Endothelial cell of umbilical vein (primary cell): ENCODE results near the gene NAMPT. TPM values are rescaled to one million over a fixed set of nuclear protein-coding genes. Genes with fewer than 3 reads are reported as not detected.

Experiments
- BruUV-seq: library from RNA; stranded (reverse); fragments of 400-500 nt; replicated peaks from 2 replicates; lab custom pipeline; 2021; lab: Mats Ljungman, UMichigan
- CTCF ChIA-PET: fragments of 300-600, 350-600 bp; sonication (Branson Sonifier 250); formaldehyde crosslinking; loops from one replicate; lab custom pipeline; 2021; ENCODE audit warnings: antibody characterized with exemption, inconsistent platforms; lab: Charles Lee
- POLR2A ChIA-PET: fragments of 300-600, 350-600 bp; sonication (Branson Sonifier 250); formaldehyde crosslinking; loops from one replicate; lab custom pipeline; 2021; ENCODE audit warnings: antibody characterized with exemption, inconsistent platforms; lab: Charles Lee
- DNase-seq: peaks from one replicate; pipeline ENCODE4 v3.0.0-alpha.2; 2011; ENCODE audit warnings: low read depth, low spot score
- FAIRE-seq: peaks from 2 replicates; lab custom pipeline; 2011; peaks lifted over from hg19 to GRCh38; lab: Jason Lieb, UNC
- H2AFZ ChIP-seq: 2 replicates; pipeline ENCODE4 v1.6.0; 2012; ENCODE audit warnings: low read depth, low read length, control low read depth, inconsistent platforms
- H3K27ac ChIP-seq: 2 replicates; pipeline ENCODE4 v1.5.1; 2011; ENCODE audit warnings: low read depth, mild to moderate bottlenecking, control low read depth, low read length, moderate library complexity; ENCODE audit not compliant: insufficient read depth
- H3K27me3 ChIP-seq, 2 experiments: 2 replicates each; pipeline versions ENCODE4 v1.6.0 to v1.6.1; 2011; ENCODE audit warnings: low read length in 2 of 2, mixed read lengths in 1 of 2; ENCODE audit not compliant: control insufficient read depth in 2 of 2, insufficient read depth in 2 of 2
- H3K36me3 ChIP-seq, 2 experiments: 2 replicates in 1 of 2; 3 replicates in 1 of 2; pipeline ENCODE4 v1.5.1; 2011; ENCODE audit warnings: low read length in 2 of 2, mild to moderate bottlenecking in 1 of 2, moderate library complexity in 1 of 2; ENCODE audit not compliant: control insufficient read depth in 2 of 2, insufficient read depth in 2 of 2; ENCODE audit errors: extremely low read depth in 1 of 2
- H3K4me1 ChIP-seq: 3 replicates; pipeline ENCODE4 v1.5.1; 2011; ENCODE audit warnings: mild to moderate bottlenecking, low read length; ENCODE audit not compliant: control insufficient read depth, insufficient read depth; ENCODE audit errors: extremely low read depth
- H3K4me2 ChIP-seq: 2 replicates; pipeline ENCODE4 v1.6.1; 2011; ENCODE audit warnings: low read length, control low read depth, mixed read lengths; ENCODE audit not compliant: insufficient read depth
- H3K4me3 ChIP-seq, 3 experiments: fragments of 200-600 bp in 1 of 3; sonication (generic), shearing (Covaris generic) in 1 of 3; replicated peaks in 1 of 3; 2 replicates each; pipeline ENCODE4 v1.5.1; 2011 to 2016; ENCODE audit warnings: control low read depth in 3 of 3, low read length in 3 of 3, mild to moderate bottlenecking in 2 of 3, inconsistent platforms in 1 of 3, low read depth in 1 of 3, moderate library complexity in 1 of 3; ENCODE audit not compliant: insufficient read depth in 1 of 3
- H3K79me2 ChIP-seq: 2 replicates; pipeline ENCODE4 v1.6.0; 2012; ENCODE audit warnings: low read length, inconsistent platforms; ENCODE audit not compliant: control insufficient read depth, insufficient read depth
- H3K9ac ChIP-seq: replicated peaks from 2 replicates; pipeline ENCODE3; 2011; ENCODE audit warnings: low read length, control low read depth; ENCODE audit not compliant: insufficient read depth; ENCODE audit errors: extremely low read depth
- H3K9me1 ChIP-seq: replicated peaks from 3 replicates; pipeline ENCODE4 v1.6.0; 2011; ENCODE audit warnings: mild to moderate bottlenecking, low read length; ENCODE audit not compliant: control insufficient read depth, insufficient read depth; ENCODE audit errors: extremely low read depth
- H3K9me3 ChIP-seq: replicated peaks from 2 replicates; pipeline ENCODE4 v1.5.1; 2012; ENCODE audit warnings: low read length, inconsistent platforms; ENCODE audit not compliant: control insufficient read depth, insufficient read depth
- H4K20me1 ChIP-seq: replicated peaks from 2 replicates; pipeline ENCODE3; 2011; ENCODE audit warnings: mild to moderate bottlenecking, low read length; ENCODE audit not compliant: control insufficient read depth, insufficient read depth; ENCODE audit errors: extremely low read depth
- EZH2 ChIP-seq: IDR thresholded peaks from 2 replicates; pipeline ENCODE4 v1.6.1; 2012; ENCODE audit warnings: borderline replicate concordance, low read depth, mild to moderate bottlenecking, moderate library complexity, low read length, inconsistent platforms; ENCODE audit not compliant: severe bottlenecking
- FOS ChIP-seq: IDR thresholded peaks from 2 replicates; pipeline ENCODE4 v1.6.1; 2011; ENCODE audit warnings: mild to moderate bottlenecking, low read length, moderate library complexity, borderline replicate concordance; ENCODE audit not compliant: insufficient read depth
- GATA2 ChIP-seq: IDR thresholded peaks from 2 replicates; pipeline ENCODE4 v1.7.0; 2011; ENCODE audit warnings: low read depth, mild to moderate bottlenecking, moderate library complexity, mixed read lengths, low read length; ENCODE audit not compliant: insufficient read length, insufficient read depth
- JUN ChIP-seq: IDR thresholded peaks from 2 replicates; pipeline ENCODE4 v1.6.1; 2011; ENCODE audit warnings: borderline replicate concordance, low read depth; ENCODE audit not compliant: insufficient read length, insufficient read depth
- MYC ChIP-seq: IDR thresholded peaks from one replicate; pipeline ENCODE4 v1.6.1; 2011; ENCODE audit warnings: mild to moderate bottlenecking, low read depth, low read length
- POLR2A ChIP-seq: IDR thresholded peaks from 2 replicates; pipeline ENCODE4 v1.6.1; 2012; ENCODE audit warnings: low read depth, mild to moderate bottlenecking, control low read depth, low read length
- POLR2AphosphoS5 ChIP-seq: IDR thresholded peaks from 2 replicates; pipeline ENCODE4 v1.6.1; 2012; ENCODE audit warnings: low read depth, mild to moderate bottlenecking, control low read depth, low read length, moderate library complexity; ENCODE audit not compliant: insufficient read depth
- dilution Hi-C: fragments of 300-500 bp; cut with MboI; formaldehyde crosslinking; loops from one replicate; pipeline ENCODE4 v1.15.0; 2019; ENCODE audit warnings: low sequenced_read_pairs; ENCODE audit not compliant: extremely low pct_ligation_motif_present
- intact Hi-C: fragments of 100-400 bp; cut with micrococcal nuclease; formaldehyde crosslinking; loops from one replicate; pipeline ENCODE4 v1.10.0; 2022
- polyA plus RNA-seq, 4 experiments: library from polyadenylated mRNA; depleted of rRNA in 3 of 4; stranded (reverse) in 3 of 4; unstranded in 1 of 4; fragments of >200 nt; gene quantifications; 2 replicates each; pipeline versions ENCODE4 v1.2.1 to v1.2.3, GENCODE V29; 2011 to 2012; ENCODE audit warnings: missing spikeins in 1 of 4
- total RNA-seq: library from RNA; stranded (reverse); gene quantifications from 2 replicates; pipeline ENCODE4 v1.2.3, GENCODE V29; 2021
- TF ChIP-seq, protein P1 (sequence below): IDR thresholded peaks from 2 replicates; pipeline ENCODE4 v1.6.1; 2011; ENCODE audit not compliant: insufficient read depth, insufficient read length
- TF ChIP-seq, protein P2 (sequence below), 2 donors: IDR thresholded peaks; 1 replicate in 1 of 2; 2 replicates in 1 of 2; pipeline ENCODE4 v1.5.1; 2011; ENCODE audit warnings: low read length in 2 of 2, mild to moderate bottlenecking in 2 of 2, moderate library complexity in 2 of 2, control low read depth in 1 of 2, inconsistent platforms in 1 of 2, low read depth in 1 of 2; ENCODE audit not compliant: insufficient read depth in 1 of 2; ENCODE audit errors: extremely low read depth in 1 of 2

The NAMPT gene
- total and polyA plus RNA-seq, 2 donors (not counting 3 experiments of a cell fraction or from before 2014, with no cell fraction given), result 17.5 to 133 TPM

DNA sequence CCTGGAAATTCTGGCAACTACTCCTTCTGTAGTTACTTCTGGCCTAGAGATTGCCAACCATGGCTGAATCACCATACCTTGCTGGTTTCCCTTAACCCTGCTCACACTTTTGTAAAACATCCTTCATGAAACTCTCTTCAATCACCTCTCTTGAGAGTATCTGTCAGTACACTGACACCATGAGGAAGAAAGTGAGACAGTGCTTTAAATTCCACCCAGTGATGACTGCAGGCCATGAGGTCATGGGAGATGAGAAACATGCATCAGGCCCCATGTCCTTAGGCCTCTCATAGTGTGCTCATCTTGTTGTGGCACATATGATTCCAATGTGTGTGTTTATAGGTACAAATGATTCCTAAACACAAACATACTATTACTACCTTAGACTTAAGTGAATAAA, 24.6 kb upstream of the NAMPT start:
- no peaks in the 10 kb centered on the region for H3K36me3 ChIP-seq
- no peak for FAIRE-seq
- dilution Hi-C loops (no loop called here), intact Hi-C loops (no loop called here)
- no peaks in the 10 kb centered on the region for H3K79me2 ChIP-seq
- H3K4me3 ChIP-seq, result no peak overlapping the region
- no peak overlapping the region for H2AFZ ChIP-seq
- no peak overlapping the region for H3K27ac ChIP-seq
- no peak overlapping the region for H3K4me2 ChIP-seq
- no peaks in the 10 kb centered on the region for H3K9me1 ChIP-seq
- ChIA-PET POLR2A (no interaction called here), CTCF (no interaction called here)
- H3K27me3 ChIP-seq, result no peaks in the 10 kb centered on the region
- H4K20me1 ChIP-seq, result no peaks in the 10 kb centered on the region
- peaks cover 15% of the 10 kb centered on the region for H3K4me1 ChIP-seq
- DNase-seq, result no peak
- H3K9me3 ChIP-seq, result no peaks in the 10 kb centered on the region
- no TSS peak for BruUV-seq
- TF ChIP-seq, protein P1, sequence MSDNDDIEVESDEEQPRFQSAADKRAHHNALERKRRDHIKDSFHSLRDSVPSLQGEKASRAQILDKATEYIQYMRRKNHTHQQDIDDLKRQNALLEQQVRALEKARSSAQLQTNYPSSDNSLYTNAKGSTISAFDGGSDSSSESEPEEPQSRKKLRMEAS, result no peak
- no peak for TF ChIP-seq JUN
- no peak for TF ChIP-seq POLR2A
- TF ChIP-seq, protein P2, sequence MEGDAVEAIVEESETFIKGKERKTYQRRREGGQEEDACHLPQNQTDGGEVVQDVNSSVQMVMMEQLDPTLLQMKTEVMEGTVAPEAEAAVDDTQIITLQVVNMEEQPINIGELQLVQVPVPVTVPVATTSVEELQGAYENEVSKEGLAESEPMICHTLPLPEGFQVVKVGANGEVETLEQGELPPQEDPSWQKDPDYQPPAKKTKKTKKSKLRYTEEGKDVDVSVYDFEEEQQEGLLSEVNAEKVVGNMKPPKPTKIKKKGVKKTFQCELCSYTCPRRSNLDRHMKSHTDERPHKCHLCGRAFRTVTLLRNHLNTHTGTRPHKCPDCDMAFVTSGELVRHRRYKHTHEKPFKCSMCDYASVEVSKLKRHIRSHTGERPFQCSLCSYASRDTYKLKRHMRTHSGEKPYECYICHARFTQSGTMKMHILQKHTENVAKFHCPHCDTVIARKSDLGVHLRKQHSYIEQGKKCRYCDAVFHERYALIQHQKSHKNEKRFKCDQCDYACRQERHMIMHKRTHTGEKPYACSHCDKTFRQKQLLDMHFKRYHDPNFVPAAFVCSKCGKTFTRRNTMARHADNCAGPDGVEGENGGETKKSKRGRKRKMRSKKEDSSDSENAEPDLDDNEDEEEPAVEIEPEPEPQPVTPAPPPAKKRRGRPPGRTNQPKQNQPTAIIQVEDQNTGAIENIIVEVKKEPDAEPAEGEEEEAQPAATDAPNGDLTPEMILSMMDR (IDR thresholded peaks at IDR 0.05; ENCODE audit: extremely low read depth in 1 of 2, insufficient read depth in 1 of 2, low read depth in 1 of 2, low read length in 2 of 2), result no peak
- no peak for TF ChIP-seq GATA2
- no peak for TF ChIP-seq POLR2AphosphoS5
- no peak for TF ChIP-seq FOS
- TF ChIP-seq EZH2, result no peak
- TF ChIP-seq MYC, result no peak
- no peak overlapping the region for H3K9ac ChIP-seq
